ENCODE measurements around the gene RNF181. TPM values are rescaled to one million over a fixed set of nuclear protein-coding genes. Genes with fewer than 3 reads are reported as not detected.
"Not testable (repeated sequence)": the region's sequence is repeated elsewhere in the genome, so short reads cannot be mapped to it uniquely, and the experiment has no call there.

RNF181 gene
- total and polyA plus RNA-seq, 2 donors = 71.6 to 183 TPM

DNA sequence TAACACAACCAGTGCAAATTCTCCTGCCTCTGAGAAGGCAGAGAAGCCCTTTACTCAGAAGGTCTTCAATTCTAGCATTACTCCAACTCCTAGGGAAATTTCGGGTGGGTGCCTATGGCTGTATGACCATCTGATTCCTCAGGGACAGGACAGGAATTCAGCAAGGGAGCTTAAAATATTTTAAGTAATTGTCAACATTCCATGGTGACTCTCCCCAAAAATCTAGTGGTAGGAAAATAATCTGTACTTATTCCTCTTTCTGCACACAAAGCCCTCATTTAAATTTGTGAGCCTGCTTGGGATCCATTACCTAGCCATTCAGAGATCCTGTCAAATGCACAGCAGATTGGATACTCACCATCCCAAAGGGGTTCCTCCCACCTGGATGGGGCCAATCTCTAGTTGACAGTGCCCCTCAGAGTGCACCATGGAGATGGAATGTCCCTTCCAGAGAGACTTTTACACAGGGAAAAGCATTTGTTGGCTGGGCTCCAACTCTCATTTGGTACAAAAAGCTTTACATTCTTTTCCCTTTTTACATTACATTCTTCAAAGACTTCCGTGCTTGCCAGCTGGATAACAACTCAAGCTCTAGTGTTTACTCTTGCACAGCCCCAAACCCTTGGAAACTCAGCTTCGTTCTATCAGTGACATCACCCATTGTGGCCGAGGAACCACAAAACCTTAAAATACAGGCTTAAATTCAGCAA lies 10.0 kb downstream of the RNF181 start:
- Histone ChIP-seq H3K4me1 (ENCODE audit: insufficient read depth) (no peaks in the 10 kb centered on the region), H3K4me3 (ENCODE audit: low read depth, low read length) (no peak overlapping the region), H3K27ac (ENCODE audit: low read depth) (no peak overlapping the region), H3K36me3 (ENCODE audit: insufficient read depth) (no peaks in the 10 kb centered on the region)
- DNase-seq (ENCODE audit: extremely low spot score) = peak; percentile 60
- 29% methylated on average over 4 of the region's 4 CpGs for WGBS

DNA sequence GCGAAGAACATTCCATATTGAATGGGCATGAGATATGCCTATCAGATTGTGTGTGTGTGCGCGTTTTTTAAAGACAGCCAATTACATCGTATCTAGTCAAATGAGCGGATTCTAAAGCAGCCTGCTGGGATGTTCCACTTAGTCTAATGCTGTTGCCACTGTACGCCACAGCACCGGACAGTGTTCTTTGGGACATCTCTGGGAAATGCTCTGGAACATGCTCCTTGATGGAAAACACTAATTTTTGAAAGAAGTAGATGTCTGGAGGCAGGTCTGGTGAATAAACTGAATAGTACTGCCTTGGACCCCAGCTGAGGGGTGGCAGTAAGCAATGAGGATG lies 10.5 kb downstream of the RNF181 start:
- Histone ChIP-seq H3K4me3 (ENCODE audit: low read depth, low read length) (no peak overlapping the region), H3K27ac (ENCODE audit: low read depth) (no peak overlapping the region), H3K36me3 (ENCODE audit: insufficient read depth) (no peaks in the 10 kb centered on the region), H3K4me1 (ENCODE audit: insufficient read depth) (no peaks in the 10 kb centered on the region)
- no peak for DNase-seq (ENCODE audit: extremely low spot score)
- WGBS = 57% methylated on average over 7 of the region's 7 CpGs

DNA sequence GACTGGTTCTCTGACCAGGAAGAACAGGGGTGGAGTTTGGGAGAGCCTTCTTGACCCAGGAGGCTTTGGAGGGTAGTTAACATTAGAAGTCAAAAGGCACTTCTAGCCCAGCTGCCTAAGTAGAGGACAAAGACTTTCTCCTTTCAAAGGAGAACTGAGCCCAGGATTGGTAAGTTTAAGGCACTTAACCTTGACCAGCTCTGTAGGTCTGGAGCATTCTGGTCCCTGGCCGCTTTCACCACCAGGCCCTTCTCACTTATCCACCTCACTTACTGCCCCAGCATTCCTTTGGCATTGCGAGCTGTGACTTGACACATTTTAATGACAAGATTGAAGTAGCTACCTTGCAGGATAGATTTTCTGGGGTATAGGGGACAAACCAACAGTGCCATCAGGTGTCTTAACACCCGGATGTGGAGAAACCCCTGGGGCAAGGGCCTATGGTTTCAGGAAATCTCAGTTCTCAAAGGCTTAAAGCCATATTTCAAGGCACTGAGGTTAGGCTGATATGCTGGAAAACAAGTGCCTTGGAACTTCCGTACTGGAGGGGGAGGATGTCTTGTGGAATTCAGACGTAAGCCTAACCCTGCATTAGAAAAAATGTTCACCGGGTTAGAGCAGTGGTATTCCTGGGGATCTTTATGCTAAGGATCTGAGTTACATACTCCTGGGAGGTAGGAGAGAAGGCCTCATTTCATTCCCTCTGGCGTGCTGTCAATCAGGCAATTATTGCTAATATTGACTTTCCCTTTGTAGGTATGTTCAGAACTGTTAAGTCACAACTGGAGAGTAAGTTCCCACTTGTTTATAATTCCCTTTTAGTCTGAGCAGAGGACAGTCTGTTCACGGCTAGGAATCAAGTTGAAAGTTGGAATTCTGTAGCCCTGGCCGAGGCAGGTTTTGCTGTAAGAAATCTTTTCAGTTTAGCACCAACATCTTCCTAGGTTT lies 12.0 kb downstream of the RNF181 start:
- Histone ChIP-seq H3K27ac (ENCODE audit: low read depth) (no peak overlapping the region), H3K36me3 (ENCODE audit: insufficient read depth) (no peaks in the 10 kb centered on the region), H3K4me3 (ENCODE audit: low read depth, low read length) (no peak overlapping the region), H3K4me1 (ENCODE audit: insufficient read depth) (no peaks in the 10 kb centered on the region)
- 78% methylated on average over 9 of the region's 9 CpGs for WGBS
- no peak for DNase-seq (ENCODE audit: extremely low spot score)

DNA sequence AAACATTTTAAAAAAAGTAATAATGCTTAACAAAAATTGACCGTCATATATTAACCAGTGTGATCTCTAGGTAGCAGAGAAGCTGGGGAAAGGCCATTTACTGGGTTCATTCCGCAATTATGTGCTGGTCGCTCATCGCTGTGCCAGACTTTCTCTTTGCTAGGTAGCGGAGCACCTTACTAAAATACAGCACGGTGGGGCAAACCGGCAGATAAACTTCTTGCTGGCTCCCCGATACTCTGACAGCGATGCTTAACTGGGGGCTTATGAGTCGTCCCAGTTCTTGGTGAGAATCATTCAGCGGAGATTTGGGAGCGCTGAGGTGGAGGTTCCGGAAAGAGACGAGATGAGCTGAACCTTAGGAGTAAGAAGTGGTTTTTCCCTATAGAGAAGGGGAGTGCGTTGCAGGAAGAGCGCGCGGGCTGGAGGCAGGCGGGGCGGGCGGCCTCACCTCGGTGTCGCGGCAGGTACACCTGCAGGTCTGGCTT lies 15.7 kb downstream of the RNF181 start:
- peak overlapping the region; percentile 88 for H3K27ac ChIP-seq (ENCODE audit: low read depth)
- 6% methylated on average over 24 of the region's 24 CpGs for WGBS
- H3K36me3 ChIP-seq (ENCODE audit: insufficient read depth) = no peaks in the 10 kb centered on the region
- peak overlapping the region; percentile 83 for H3K4me3 ChIP-seq (ENCODE audit: low read depth, low read length)
- no peaks in the 10 kb centered on the region for H3K4me1 ChIP-seq (ENCODE audit: insufficient read depth)
- no peak for DNase-seq (ENCODE audit: extremely low spot score)

DNA sequence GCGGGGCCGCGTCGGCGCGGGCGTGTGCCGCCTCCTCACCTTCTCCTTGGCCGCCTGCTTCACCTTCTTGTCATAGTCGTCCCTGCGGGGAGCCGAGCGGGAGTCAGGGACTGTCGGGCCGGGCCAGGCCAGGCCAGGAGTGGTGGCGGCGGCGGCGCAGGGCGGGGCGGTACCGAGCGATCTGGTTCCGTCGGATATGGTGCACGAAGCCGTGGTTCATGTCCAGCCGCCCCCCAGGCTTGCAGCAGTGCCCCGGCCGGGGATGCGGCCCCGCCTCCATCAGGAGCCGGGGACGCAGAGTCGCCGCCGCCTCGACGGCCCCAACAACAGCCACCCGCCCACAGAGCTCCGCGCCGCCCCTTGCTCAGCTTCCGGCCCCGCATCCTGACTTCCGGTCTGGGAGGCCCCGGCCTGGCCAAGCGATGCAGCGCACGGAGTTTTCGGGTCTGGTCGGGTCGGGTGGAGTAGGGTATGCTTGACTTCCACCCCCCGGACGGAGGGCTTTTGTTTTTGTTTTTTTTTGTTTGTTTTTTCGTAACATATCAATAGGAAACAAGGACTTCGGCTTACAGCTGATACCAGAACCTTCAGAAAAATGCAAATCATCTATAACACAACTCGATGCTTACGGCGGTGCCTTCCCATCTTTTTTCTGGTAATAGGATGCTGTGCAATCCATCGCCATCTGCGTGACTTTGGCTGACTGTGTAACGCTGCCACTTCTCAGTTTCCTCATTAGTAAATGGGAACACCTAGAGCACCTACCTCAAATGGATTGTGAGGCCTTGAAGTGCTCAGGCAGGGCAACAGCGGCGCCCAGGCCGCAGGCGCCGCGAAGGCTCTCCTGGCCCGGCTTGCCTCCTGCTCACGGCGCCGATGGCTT lies 16.4 kb downstream of the RNF181 start, which contains the start of gene C2orf68:
Gene C2orf68 (minus strand): TSS at position 362 of the 883 bp plus-strand sequence. CDS start 82 bp downstream, at position 280.
- WGBS = 8% methylated on average over 73 of the region's 73 CpGs
- peak; percentile 81 for DNase-seq (ENCODE audit: extremely low spot score)
- Histone ChIP-seq H3K36me3 (ENCODE audit: insufficient read depth) (no peaks in the 10 kb centered on the region), H3K4me3 (ENCODE audit: low read depth, low read length) (peak within 1 kb of the TSS; percentile 83), H3K27ac (ENCODE audit: low read depth) (peak within 1 kb of the TSS; percentile 88), H3K4me1 (ENCODE audit: insufficient read depth) (no peaks in the 10 kb centered on the region)

DNA sequence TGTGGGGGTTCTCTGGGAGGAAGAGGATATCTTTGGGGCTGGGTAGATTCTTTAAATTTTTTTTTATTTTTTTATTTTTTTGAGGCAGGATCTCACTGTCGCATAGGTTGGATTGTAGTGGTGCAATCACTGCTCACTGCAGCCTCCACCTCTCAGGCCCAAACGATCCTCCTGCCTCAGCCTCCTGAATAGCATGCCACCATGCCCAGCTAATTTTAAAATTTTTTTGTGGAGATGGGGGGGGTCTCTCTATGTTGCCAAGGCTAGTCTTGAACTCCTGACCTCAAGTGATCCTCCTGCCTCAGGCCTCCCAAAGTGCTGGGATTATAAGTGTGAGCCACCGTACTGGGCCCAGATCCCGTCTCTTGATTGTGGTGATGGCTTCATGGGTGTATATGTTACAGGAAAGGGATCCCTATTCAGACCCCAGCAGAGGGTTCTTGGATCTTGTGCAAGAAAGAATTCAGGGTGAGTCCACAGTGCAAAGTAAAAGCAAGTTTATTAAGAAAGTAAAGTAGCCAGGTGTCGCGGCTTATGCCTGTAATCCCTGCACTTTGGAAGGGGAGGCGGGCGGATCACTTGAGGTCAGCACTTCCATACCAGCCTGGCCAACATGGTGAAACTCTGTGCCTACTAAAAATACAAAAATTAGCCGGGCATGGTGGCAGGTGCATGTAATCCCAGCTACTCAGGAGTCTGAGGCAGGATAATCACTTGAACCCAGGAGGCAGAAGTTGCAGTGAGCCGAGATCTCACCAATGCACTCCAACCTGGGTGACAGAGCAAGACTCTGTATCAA lies 18.4 kb downstream of the RNF181 start:
- H3K4me3 ChIP-seq (ENCODE audit: low read depth, low read length) = no peak overlapping the region
- no peak overlapping the region for H3K27ac ChIP-seq (ENCODE audit: low read depth)
- H3K4me1 ChIP-seq (ENCODE audit: insufficient read depth) = no peaks in the 10 kb centered on the region
- H3K36me3 ChIP-seq (ENCODE audit: insufficient read depth) = no peaks in the 10 kb centered on the region
- no peak for DNase-seq (ENCODE audit: extremely low spot score)
- 70% methylated on average over 10 of the region's 10 CpGs for WGBS

DNA sequence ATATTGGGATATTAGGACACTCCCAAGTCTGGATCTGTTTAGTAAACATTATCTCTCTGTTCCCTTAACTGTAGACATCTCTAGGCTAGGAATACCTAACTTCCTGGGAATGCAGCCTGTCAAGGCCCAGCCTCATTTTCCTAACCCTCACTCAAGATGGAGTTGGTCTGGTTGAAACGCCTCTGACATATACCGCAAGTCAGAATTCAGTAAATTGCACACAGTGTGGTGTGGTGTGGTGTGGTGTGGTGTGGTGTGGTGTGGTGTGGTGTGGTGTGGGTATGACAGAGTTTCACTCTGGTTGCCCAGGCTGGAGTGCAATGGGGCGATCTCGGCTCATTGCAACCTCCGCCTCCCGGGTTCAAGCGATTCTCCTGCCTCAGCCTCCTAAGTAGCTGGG lies 19.2 kb downstream of the RNF181 start:
- H3K36me3 ChIP-seq (ENCODE audit: insufficient read depth); H3K4me3 ChIP-seq (ENCODE audit: low read depth, low read length); DNase-seq (ENCODE audit: extremely low spot score); H3K27ac ChIP-seq (ENCODE audit: low read depth); H3K4me1 ChIP-seq (ENCODE audit: insufficient read depth): not testable (repeated sequence)
- WGBS = 89% methylated on average over 7 of the region's 7 CpGs

DNA sequence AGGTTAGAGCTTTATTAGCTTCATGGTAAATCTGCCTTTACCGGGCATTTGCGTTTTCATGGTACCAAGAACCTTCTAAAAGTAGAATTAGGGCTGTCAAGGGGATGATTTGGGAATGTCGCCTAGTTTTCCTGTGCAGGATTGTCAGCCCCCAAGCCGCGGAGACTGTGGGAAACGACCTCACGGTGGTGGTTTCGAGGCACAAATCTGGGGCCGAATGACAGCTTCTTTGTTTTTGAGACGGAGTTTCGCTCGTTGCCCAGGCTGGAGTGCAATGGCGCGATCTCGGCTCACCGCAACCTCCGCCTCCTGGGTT lies 19.8 kb downstream of the RNF181 start:
- H3K4me3 ChIP-seq (ENCODE audit: low read depth, low read length) = no peak overlapping the region
- no peak for DNase-seq (ENCODE audit: extremely low spot score)
- H3K27ac ChIP-seq (ENCODE audit: low read depth) = no peak overlapping the region
- H3K36me3 ChIP-seq (ENCODE audit: insufficient read depth) = peaks cover 3% of the 10 kb centered on the region
- no peaks in the 10 kb centered on the region for H3K4me1 ChIP-seq (ENCODE audit: insufficient read depth)
- WGBS = 83% methylated on average over 17 of the region's 17 CpGs

DNA sequence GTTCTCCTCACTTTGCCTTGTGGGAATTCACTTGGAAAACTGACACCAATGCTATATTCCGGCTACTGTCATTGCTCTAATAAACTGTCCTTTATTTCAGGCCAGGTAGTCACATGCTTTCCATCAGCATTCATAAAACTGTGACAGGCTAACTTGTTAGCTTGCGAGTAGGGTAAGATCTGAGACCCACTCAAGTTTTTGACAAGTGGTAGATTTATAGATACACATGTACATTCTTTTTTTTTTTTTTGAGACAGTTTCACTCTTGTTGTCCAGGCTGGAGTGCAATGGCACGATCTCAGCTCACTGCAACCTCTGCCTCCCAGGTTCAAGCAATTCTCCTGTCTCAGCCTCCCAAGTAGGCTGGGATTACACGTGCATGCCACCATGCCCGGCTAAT lies 22.2 kb downstream of the RNF181 start:
- H3K27ac ChIP-seq (ENCODE audit: low read depth); DNase-seq (ENCODE audit: extremely low spot score); H3K4me1 ChIP-seq (ENCODE audit: insufficient read depth); H3K36me3 ChIP-seq (ENCODE audit: insufficient read depth); H3K4me3 ChIP-seq (ENCODE audit: low read depth, low read length): not testable (repeated sequence)
- 74% methylated on average over 5 of the region's 5 CpGs for WGBS

DNA sequence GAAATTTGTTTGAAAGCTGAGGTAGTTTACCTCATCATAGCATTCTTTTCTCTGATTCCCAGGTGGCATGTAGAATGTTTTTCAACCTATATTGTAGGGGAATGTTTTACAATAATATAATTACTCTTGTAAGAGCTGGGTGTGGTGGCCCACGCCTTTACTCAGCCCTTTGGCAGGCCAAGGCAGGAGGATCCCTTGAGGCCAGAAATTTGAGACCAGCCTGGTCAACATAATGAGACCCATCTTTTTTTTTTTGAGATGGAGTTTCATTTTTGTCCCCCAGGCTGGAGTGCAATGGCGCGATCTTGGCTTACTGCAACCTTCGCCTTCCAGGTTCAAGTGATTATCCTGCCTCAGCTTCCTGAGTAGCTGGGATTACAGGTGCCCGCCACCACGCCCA lies 24.1 kb downstream of the RNF181 start:
- Histone ChIP-seq H3K4me3 (ENCODE audit: low read depth, low read length) (no peak overlapping the region), H3K36me3 (ENCODE audit: insufficient read depth) (peaks cover 3% of the 10 kb centered on the region), H3K4me1 (ENCODE audit: insufficient read depth) (no peaks in the 10 kb centered on the region), H3K27ac (ENCODE audit: low read depth) (no peak overlapping the region)
- DNase-seq (ENCODE audit: extremely low spot score) = no peak
- WGBS = 96% methylated on average over 6 of the region's 6 CpGs

DNA sequence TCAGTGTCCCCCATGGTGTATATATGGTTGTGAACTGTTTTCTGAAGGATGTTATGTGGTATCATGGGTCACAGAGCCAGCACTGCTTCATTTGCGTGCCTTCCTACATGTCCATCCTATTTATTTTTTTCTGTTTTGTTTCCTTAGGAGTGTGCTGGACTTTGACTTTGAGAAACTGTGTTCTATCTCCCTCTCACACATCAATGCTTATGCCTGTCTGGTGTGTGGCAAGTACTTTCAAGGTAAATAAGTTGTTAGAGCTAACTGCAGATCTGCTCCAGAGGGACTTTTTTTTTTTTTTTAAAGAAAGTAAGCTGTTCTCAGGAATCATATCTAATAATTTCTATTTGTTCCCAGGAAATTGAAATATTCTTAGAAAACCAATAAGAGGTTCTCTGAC lies 25.8 kb downstream of the RNF181 start:
- no peak for DNase-seq (ENCODE audit: extremely low spot score)
- Histone ChIP-seq H3K27ac (ENCODE audit: low read depth) (no peak overlapping the region), H3K4me3 (ENCODE audit: low read depth, low read length) (no peak overlapping the region), H3K36me3 (ENCODE audit: insufficient read depth) (peaks cover 6% of the 10 kb centered on the region), H3K4me1 (ENCODE audit: insufficient read depth) (no peaks in the 10 kb centered on the region)
- 92% methylated on average over 1 of the region's 1 CpG for WGBS

DNA sequence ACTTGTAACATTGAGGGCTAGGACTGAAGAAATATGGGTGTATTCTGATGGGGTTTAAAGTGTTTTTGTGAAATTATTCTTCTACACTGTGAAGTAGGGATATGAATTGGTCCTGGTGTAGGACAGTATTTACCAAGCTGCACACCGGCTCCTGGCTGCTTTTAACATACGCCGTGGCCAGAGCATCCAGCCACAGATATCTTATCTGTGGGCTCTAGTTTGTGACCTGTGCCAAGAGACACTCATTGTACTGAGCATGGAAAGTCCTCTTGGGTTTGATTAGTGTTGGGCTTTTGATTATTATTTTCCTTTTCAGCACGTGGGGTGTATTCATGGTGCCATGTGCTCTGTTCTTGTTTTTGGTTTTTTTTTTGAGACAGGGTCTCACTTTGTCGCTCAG lies 28.4 kb downstream of the RNF181 start:
- Histone ChIP-seq H3K27ac (ENCODE audit: low read depth) (no peak overlapping the region), H3K4me1 (ENCODE audit: insufficient read depth) (no peaks in the 10 kb centered on the region), H3K4me3 (ENCODE audit: low read depth, low read length) (no peak overlapping the region), H3K36me3 (ENCODE audit: insufficient read depth) (peaks cover 9% of the 10 kb centered on the region)
- no peak for DNase-seq (ENCODE audit: extremely low spot score)
- whole genome bisulfite sequencing = 89% methylated on average over 5 of the region's 5 CpGs

DNA sequence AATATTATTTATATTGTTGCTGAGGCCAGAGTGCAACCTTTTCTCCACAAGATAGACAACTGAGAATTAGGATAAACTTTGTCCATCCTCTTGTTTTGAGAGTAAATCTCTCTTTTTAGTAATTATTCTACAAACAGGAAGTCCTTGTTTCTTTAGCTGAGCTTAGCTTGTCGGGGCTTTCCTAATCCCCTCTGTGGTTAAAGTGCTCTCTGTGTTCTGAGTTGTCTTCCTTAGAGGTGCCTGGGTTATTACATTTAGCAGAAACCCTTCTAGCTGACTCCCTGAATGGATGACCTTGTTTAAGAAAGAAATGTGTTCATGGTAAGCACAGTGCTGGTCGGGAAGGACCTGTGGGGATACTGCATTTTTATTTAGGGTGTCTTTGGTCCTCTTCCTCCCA lies 33.1 kb downstream of the RNF181 start:
- no peak for DNase-seq (ENCODE audit: extremely low spot score)
- WGBS = 50% methylated on average over 2 of the region's 2 CpGs
- Histone ChIP-seq H3K27ac (ENCODE audit: low read depth) (no peak overlapping the region), H3K4me1 (ENCODE audit: insufficient read depth) (no peaks in the 10 kb centered on the region), H3K4me3 (ENCODE audit: low read depth, low read length) (no peak overlapping the region), H3K36me3 (ENCODE audit: insufficient read depth) (peaks cover 12% of the 10 kb centered on the region)

Measured in urinary bladder (tissue), 4 donors.